HG03469 (cell line): Measurements from ENCODE around the gene AMBP.

Experiments used
- ATAC-seq: cut with Tn5 transposase; IDR thresholded peaks from one replicate; pipeline ENCODE4 v1.9.1; 2021; ENCODE audit warnings: mild to moderate bottlenecking, moderate library complexity, moderate number of reproducible peaks; ENCODE audit not compliant: unreplicated experiment

Gene AMBP

DNA sequence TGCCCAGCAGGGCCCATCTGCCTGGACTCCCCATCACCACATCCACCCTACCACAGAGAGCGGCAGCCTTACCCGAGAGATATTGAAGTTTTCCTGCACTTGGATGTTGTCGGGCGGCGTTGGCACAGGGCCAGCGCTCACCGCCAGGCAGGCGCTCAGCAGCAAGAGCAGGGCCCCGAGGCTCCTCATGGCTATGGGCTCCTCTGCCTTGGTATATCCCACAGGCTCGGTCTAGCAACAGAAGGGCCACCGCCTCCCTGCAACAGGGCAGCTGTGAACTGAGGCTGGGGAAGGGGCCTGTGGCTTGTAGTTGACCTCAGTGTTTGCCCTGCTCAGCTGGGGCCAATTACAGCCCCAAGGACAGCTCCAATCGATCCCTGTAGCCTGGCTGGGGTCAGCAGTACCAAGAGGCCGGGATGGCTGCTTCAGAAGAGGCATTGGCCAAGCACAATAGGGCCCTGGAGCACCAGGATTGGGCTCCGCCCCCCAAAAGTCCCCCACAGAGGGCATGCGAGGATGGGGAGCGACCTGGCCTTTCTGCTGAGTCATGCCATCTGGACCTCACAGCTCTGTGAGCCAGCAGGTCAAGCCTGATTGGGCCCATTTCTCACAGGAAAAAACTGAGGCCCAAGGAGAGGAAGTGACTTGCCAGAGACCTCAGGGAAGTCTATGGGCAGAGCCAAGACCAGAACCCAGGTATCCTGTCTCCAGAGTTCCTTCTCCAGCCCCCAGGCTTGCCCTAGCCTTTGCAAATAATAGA is at the start of gene AMBP:
TSS of gene AMBP (minus strand) at position 280 of the 760 bp plus-strand sequence. CDS start at position 189, 91 bp downstream.
- no peak for ATAC-seq

GRCh38 chr9:114126247-114127060 is 48.4 kb upstream of the AMBP start:
- no peak for ATAC-seq

DNA sequence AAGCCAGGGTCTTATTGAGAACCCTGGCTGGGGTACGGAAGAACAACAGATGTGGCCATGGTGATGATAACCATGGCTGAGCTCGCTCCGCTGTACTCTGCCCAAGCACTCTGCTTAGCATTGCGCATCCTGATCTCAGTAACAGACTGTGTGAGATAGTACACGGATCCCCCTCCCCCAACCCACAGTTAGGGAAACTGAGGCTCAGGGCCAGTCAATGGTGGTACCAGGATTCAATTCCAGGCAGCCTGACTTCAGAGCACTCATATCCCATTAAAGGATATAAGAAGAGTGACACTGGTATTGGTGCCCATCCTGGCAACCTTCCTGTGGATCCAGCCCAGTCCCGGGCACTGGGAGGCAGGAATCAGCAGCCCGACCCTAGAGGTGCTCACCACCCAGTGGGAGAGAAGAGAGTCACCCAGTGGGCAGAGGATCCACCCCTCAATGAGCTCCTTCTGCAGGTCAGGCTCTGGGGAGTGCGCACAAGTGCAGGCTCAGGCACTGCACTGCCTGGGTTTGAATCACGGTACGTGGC is 47.4 kb upstream of the AMBP start:
- ATAC-seq: no peak

DNA sequence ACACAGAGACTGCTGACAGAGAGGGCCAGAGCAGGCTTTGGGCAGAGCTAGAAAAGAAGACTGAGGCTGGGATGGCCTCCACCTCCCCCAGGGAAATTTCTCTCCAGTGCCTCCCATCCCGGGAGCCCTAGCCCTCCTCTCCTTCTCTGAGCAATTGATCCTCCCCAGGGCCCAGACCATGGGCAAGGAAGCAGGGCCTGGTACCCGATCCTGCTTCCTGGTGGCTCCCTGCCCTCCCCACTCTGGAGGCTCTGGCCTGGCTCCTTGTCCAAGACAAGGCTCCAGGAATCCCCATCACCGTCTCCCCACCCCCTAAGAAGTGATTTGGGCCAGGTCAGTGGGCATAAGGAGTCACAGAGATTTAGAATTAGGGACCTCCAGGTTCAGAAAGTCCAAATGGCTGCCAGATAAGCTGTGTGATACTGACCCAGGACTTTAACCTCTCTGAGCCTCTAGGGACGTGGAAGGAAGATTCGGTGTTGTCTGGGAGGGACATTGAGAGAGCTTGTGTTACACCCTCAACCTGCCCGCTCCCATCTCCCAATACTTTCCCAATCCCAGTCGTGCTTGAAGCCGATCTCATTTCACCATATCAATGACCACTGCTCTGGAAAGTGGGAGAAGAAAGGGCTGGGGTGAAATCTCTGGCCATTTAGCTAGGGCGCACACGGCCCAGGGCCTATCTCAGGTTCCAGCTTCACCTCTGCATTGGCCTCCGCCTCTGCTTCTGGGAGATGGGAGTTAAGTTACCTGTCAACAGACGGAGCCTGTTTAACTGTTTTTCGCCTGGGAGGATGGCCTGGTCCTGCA is 46.8 kb upstream of the AMBP start:
- no peak for ATAC-seq

DNA sequence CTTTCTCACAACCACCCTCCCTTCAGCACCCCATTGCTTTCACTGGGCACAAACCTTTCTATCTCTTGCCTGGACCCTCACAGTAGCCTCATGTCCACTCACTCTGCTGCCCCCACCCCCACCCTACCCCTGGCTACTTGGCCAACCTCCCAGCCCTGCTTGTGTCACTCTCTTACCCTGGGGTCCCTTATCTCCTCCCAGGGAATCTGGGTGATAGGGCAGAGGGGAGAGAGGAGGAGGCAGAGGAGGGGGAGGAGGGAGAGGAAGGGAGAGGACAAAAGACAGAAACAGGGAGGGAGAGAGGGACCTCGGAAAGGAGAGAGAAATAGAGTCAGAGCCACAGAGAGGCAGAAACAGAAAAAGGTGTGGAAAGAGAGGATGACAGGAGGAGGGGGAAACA is 46.0 kb upstream of the AMBP start:
- ATAC-seq: no peak

- no peak for ATAC-seq
Observed at GRCh38 chr9:114123031-114123977, 45.2 kb upstream of the AMBP start.

DNA sequence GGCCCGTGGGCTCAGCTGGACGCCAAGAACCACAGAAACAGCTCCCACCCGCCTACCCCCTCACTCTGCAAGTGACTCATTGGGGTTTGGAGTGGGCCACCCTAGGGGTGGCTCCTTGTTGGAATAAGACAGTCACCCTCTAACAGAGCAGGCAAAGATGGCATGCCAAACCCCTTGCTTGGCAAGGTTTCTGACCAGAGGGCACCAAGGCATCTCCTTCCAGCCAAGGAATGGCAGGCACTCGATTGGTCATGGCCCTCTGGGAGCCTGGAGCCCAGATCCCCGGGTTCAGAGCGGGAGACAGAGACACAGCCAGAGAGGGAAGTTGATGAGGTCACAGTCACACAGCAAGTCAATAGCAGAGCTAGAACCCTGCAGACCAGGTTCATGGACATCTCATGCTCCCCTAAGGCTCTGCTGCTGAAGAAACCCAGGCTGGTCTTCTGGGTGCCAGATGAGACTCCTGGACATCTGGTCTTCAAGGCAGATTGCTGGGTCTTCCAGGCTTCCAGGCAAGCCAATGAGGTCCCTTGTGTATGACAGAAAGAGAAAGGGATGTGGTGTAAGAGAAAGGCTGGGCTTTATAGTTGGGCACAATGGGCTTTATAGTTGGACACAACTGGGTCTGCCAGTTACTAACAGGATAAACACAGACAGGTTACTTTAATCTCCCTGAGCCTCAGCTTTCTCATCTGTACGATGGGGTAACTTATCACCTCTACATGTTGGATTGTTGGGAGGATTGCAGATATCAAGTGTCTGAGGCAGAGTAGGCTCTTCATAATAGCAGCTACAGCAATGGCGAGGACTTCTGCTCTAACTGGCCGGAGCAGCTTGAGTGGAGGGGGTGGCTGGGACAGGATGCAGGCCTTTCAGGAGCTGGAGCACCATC is 44.3 kb upstream of the AMBP start:
- ATAC-seq: no peak

DNA sequence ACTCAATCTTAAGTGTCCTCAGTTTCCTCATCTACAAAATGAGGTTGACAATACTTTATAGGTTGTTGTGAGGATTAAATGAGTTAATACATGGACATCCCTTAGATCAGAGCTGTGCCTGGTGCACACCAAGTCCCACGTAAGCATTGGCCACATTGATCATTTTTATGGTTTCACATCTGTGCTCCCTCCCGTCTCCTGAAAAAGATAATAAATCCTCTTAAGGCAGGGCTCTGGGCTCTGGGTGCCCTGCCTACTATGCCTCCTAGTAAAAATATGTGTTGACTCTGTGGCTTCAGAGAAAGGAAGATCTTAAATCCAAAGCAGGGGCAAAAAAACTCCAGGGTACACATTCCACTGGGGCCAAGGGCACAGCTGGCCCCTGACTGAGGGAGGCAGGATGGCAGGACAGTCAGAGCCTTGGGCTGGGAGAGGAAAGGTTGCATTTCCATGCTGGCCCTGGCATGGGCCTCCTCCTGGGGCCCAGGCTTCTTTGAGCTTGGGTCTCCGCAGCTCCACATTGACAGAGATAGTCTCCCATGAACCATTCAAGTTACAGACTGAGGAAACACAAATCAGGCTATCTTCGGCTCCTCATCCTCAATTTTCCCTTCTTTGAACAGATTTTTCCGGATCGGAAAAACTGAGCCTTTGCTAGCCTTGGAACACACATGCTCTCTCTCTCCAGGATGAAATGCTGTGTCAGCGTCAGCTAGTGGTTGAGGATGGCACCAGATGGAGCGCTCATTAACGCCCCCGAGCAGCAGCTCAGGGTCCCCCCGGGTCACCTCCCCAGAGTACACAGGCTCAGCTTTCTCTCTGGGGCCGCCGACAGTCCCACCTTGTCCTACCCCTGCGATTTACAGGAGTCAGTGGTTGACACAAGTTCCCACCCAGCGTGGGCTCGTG is 43.4 kb upstream of the AMBP start:
- ATAC-seq: no peak

DNA sequence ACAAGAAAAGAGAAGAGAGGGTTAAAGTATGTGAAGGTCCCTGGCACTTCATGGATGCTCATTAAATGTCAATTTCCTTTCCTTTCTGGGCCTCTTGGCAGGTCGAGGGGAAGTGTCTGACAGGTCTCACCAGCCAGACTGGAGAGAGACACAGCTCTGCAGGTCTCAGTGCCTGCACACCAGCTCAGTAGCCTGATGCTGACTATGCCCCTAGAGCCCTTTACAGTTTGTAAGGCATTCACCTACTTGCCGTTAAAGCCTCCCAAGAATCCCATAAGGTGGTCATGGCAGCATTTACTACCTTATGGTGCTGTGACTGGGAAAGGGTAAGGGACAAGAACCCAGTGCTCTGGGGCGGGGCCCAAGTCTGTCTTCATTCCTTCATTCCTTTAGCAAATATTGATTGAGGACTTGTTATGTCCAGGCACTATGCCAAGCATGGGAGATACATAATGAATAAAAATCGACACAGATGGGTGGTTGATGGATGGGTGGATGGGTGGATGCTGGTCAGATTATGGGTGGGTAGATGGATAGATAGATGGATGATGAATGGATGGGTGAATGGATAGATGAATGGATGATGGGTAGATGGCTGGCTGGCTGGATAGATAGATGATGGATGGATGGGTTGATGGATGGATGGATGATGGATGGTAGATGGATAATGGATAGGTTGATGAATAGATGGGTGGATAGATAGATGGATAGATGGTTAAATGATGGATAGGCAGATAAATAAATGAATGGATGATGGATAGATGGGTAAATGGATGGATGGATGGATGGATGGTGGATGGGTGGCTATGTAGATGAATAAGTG is 42.3 kb upstream of the AMBP start:
- ATAC-seq: no peak

DNA sequence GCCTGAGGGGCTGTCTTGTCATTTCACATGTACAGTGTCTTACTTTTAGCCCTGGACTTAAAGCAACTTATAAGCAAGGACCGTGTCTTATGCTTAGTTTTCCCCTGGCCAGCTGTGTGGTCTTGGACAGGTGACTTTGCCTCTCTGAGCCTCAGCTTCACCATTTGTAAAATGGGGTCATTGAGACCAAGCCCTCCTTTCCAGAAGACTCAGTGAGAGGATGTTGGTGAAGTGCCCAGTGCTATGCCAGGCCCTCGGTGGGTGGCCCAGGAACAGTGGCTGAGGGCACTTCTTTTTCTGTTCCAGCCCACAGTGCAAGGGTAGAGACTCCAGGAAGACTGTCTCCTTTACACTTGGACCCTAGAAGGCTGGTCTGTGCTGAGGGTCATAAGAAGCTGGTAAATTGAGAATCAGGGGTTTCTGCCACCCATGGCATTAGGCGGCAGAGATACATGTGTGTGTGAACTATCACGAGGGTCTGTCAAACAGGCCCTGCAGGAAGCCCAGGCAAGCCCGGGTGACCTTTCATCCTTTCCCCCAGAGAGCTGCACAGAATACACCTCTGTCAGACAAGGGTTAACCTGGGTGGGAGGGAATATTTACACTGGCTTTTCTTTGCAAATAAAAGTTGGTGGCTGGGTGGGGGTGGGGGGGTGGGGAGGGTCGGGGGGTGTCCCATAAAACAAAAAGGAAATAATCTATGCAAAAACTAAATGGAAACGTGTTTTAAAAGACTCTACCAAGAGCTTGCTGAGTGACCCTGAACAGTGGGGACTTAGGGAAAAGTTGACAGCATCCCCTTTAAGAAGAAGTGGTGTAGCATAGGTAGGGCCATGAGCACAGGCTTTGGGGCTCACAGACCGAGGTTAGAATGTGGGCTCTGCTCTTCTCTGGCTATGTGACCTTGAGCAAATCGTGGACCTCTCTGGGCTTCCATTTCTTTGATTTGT is 41.4 kb upstream of the AMBP start:
- ATAC-seq: no peak

GRCh38 chr9:114117996-114118830 is 40.1 kb upstream of the AMBP start:
- no peak for ATAC-seq

DNA sequence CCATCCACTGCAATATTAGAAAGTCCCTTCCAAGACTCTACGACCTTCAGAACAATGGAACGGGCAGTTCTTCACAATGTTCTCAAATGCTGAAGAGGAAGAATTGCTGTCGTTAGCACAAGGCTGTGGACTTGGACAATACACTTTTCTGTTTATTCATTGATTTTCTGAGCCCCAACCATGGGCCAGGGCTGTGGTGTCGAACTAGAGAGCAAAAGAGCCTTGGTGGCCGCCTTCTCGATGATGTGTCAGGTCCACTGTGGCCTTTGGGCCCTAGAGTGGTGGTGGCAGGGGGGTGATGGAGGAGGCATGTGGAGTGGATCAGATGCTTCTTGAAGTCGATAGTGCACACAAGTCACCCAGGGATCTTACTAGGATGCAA is 39.5 kb upstream of the AMBP start:
- ATAC-seq: no peak

DNA sequence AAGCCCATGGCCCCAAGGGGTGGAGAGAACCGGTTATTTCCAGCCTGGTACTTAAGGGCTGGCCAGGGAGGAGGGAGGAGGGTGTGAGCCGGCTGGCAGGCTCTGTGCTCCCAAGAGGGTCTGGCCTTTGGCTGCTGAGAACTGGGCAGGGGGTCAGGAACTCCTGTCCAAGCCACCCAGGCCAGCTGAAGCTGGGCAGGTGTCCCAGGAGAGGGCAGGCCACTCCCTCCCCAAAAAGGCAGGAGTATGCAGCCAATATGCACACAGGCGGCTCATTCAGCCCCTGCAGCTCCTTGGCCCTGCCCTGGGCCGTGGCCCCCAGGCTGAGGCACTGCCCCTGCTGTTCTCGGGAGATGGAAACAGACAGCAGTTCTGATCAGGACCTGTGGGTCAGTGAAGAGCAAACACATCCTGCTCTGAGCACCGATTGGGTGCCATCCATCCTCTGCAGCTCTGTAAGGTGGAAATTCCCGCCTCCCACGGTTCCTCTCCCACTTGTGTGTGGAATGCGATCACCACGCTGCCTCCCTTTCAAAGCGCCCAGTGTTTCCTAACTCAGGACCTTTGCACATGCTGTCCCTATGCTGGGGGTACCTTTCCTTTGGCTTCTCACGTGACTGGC is 38.1 kb upstream of the AMBP start:
- ATAC-seq: no peak

DNA sequence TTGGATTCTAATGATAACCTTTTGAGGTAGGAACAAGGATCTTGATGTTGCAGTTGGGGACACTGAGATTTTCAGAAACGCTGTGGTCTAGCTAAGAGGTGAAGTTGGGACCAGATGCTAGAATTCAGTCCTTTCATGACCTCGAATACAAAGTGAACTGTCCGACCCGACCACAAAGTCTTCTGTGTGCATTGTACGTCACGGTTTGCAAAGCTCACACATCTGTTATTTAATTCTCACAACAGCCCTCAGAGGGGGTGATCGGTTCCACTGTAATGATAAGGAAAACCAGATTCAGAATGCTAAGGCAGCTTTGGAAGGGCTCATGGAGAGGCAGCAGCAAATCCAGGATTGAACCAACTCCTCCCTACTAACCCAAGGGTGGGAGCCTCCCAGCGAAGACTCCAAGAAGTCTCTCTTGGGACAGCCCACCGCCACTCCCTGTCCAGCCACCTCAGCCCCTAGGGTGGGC is 37.6 kb upstream of the AMBP start:
- no peak for ATAC-seq

- ATAC-seq: no peak
Observed at GRCh38 chr9:114114364-114114763, 36.3 kb upstream of the AMBP start.
